HG03565 (cell line): ENCODE measurements around the gene PGGT1B.

Experiments
- ATAC-seq: cut with Tn5 transposase; IDR thresholded peaks from one replicate; pipeline ENCODE4 v1.9.1; 2021; ENCODE audit warnings: mild to moderate bottlenecking, moderate library complexity; ENCODE audit not compliant: unreplicated experiment

PGGT1B gene

GRCh38 chr5:115184770-115185169, 77.9 kb downstream of the PGGT1B start:
- no peak for ATAC-seq

- ATAC-seq = no peak
These were observed 80.9 kb downstream of the PGGT1B start for GRCh38 chr5:115181757-115182156.

- no peak for ATAC-seq
These were observed 82.4 kb downstream of the PGGT1B start for GRCh38 chr5:115180165-115180709.

GRCh38 chr5:115179394-115180164, 83.1 kb downstream of the PGGT1B start:
- no peak for ATAC-seq

- no peak for ATAC-seq
These were observed 83.7 kb downstream of the PGGT1B start for GRCh38 chr5:115179030-115179393.

- no peak for ATAC-seq
These were observed 91.7 kb downstream of the PGGT1B start for GRCh38 chr5:115170929-115171510.

GRCh38 chr5:115170134-115170928, 92.3 kb downstream of the PGGT1B start:
- ATAC-seq = peak; percentile 25

- peak; percentile 97 for ATAC-seq
These were observed 93.1 kb downstream of the PGGT1B start, which contains the start of gene TRIM36 for GRCh38 chr5:115169487-115170133. TRIM36 (minus strand) TSS chr5:115169908; CDS start chr5:115169634, 274 bp downstream.

- ATAC-seq = no peak
These were observed 93.7 kb downstream of the PGGT1B start for GRCh38 chr5:115168829-115169486.

GRCh38 chr5:115166744-115167393, 95.8 kb downstream of the PGGT1B start:
- ATAC-seq = no peak

- no peak for ATAC-seq
These were observed 96.9 kb downstream of the PGGT1B start for GRCh38 chr5:115165790-115166189.

- ATAC-seq = no peak
These were observed 101.7 kb downstream of the PGGT1B start for GRCh38 chr5:115160975-115161475.
